ENCODE measurements around the gene MYO1E.
A peak's percentile ranks its signal among the peaks of the same experiment; 100 is the strongest.

The MYO1E gene

GRCh38 chr15:59268852-59269407, 103.7 kb downstream of the MYO1E start:
- no peak for DNase-seq (ENCODE audit: low read depth in 2 of 2, low spot score in 1 of 2)

- DNase-seq (ENCODE audit: low read depth in 2 of 2, low spot score in 1 of 2) = no peak
Measured at GRCh38 chr15:59268168-59268851, 104.4 kb downstream of the MYO1E start.

GRCh38 chr15:59266028-59266427, 106.6 kb downstream of the MYO1E start:
- no peak for DNase-seq (ENCODE audit: low read depth in 2 of 2, low spot score in 1 of 2)

- no peak for DNase-seq (ENCODE audit: low read depth in 2 of 2, low spot score in 1 of 2)
Measured at GRCh38 chr15:59262316-59262715, 110.4 kb downstream of the MYO1E start.

- DNase-seq (ENCODE audit: low read depth in 2 of 2, low spot score in 1 of 2) = no peak
Measured at GRCh38 chr15:59260090-59260489, 112.6 kb downstream of the MYO1E start.

GRCh38 chr15:59259137-59259943, 113.3 kb downstream of the MYO1E start:
- no peak for DNase-seq (ENCODE audit: low read depth in 2 of 2, low spot score in 1 of 2)

GRCh38 chr15:59258317-59258716, 114.4 kb downstream of the MYO1E start:
- DNase-seq (ENCODE audit: low read depth in 2 of 2, low spot score in 1 of 2) = no peak

- no peak for DNase-seq (ENCODE audit: low read depth in 2 of 2, low spot score in 1 of 2)
Measured at GRCh38 chr15:59257140-59257539, 115.5 kb downstream of the MYO1E start.

GRCh38 chr15:59256482-59256881, 116.2 kb downstream of the MYO1E start:
- DNase-seq (ENCODE audit: low read depth in 2 of 2, low spot score in 1 of 2) = no peak

- DNase-seq (ENCODE audit: low read depth in 2 of 2, low spot score in 1 of 2) = no peak
Measured at GRCh38 chr15:59255680-59256336, 116.9 kb downstream of the MYO1E start.

- DNase-seq (ENCODE audit: low read depth in 2 of 2, low spot score in 1 of 2) = no peak
Measured at GRCh38 chr15:59252137-59252536, 120.5 kb downstream of the MYO1E start.

- DNase-seq (ENCODE audit: low read depth in 2 of 2, low spot score in 1 of 2) = no peak
Measured at GRCh38 chr15:59251001-59251845, 121.4 kb downstream of the MYO1E start.

- DNase-seq (ENCODE audit: low read depth in 2 of 2, low spot score in 1 of 2) = no peak
Measured at GRCh38 chr15:59250249-59250648, 122.4 kb downstream of the MYO1E start.

GRCh38 chr15:59249816-59250215, 122.9 kb downstream of the MYO1E start:
- DNase-seq (ENCODE audit: low read depth in 2 of 2, low spot score in 1 of 2) = no peak

GRCh38 chr15:59247364-59247763, 125.3 kb downstream of the MYO1E start:
- DNase-seq (ENCODE audit: low read depth in 2 of 2, low spot score in 1 of 2) = peak in 1 of 2 donors; percentile 10

GRCh38 chr15:59245559-59245958, 127.1 kb downstream of the MYO1E start:
- no peak for DNase-seq (ENCODE audit: low read depth in 2 of 2, low spot score in 1 of 2)

- no peak for DNase-seq (ENCODE audit: low read depth in 2 of 2, low spot score in 1 of 2)
Measured at GRCh38 chr15:59244337-59244736, 128.3 kb downstream of the MYO1E start.

- DNase-seq (ENCODE audit: low read depth in 2 of 2, low spot score in 1 of 2) = no peak
Measured at GRCh38 chr15:59243622-59244021, 129.0 kb downstream of the MYO1E start.

GRCh38 chr15:59242649-59243048, 130.0 kb downstream of the MYO1E start:
- DNase-seq (ENCODE audit: low read depth in 2 of 2, low spot score in 1 of 2) = no peak

- DNase-seq (ENCODE audit: low read depth in 2 of 2, low spot score in 1 of 2) = no peak
Measured at GRCh38 chr15:59240036-59240435, 132.6 kb downstream of the MYO1E start.

- no peak for DNase-seq (ENCODE audit: low read depth in 2 of 2, low spot score in 1 of 2)
Measured at GRCh38 chr15:59237924-59238331, 134.7 kb downstream of the MYO1E start.
